RCC 7860 (cell line): ENCODE measurements around the gene FGF12.

ENCODE experiments used
- DNase-seq: peaks from one replicate; pipeline ENCODE4 v3.0.0-alpha.2; 2015; ENCODE audit warnings: low spot score
- FAIRE-seq: peaks from 2 replicates; lab custom pipeline; 2012; peaks lifted over from hg19 to GRCh38; lab: Jason Lieb, UNC

The FGF12 gene

DNA sequence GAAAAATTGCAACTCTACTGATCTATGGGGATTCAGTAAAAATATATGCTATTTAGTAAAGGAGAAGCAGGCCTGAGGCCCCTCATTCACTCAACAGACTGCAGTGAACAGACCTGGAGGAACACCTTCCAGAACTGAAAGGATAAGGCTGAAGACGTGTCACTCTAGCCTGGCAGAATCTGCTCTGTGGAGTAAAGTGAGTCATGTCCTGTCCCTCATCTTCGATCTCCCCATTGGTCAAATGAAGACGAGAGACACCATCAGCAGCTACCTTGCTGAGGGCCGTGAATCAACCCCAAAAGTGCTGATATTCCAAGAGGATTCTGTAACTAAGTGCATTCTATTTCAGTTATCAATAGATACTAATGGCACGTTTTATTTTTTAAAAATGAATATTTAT lies 359.7 kb downstream of the FGF12 start:
- DNase-seq (no peak), FAIRE-seq (no peak)

DNA sequence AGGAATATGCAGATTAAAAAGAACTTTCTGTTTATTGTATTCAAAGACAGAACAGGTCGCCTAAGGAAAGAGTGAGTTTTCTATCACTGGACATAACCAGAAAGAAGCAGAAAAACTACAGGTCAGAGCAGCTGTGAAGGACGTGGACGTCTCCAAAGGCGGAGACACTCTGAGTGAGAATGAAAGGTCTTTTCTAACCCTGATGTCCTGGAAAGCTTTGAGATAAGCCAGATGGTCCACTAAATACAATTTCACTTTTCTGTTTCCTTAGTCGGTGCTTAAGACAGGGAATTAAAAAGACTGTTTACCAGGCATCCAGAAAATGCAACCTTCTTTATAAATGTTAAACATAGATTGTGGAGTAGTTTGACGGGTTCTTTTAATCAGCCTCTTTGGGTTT lies 360.4 kb downstream of the FGF12 start:
- DNase-seq (no peak), FAIRE-seq (no peak)

DNA sequence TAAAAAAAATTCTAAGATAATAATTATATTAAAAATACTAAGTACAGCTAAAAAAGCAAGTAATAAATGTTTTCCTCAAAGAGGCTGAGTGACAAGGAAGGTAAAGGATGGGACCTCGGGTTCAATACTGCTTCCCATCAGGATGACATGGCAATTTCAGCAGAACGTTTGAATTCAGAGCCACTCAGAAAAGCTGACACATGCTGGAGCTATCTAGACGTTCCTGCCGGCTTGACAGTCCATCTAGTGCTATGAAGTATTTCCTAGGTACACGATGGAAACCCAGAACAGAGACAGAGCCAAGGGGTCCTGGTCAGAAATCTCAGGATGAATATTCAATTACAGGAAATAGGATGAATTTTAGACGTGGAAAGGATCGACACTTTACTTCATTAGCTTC lies 361.8 kb downstream of the FGF12 start:
- FAIRE-seq: no peak
- no peak for DNase-seq

DNA sequence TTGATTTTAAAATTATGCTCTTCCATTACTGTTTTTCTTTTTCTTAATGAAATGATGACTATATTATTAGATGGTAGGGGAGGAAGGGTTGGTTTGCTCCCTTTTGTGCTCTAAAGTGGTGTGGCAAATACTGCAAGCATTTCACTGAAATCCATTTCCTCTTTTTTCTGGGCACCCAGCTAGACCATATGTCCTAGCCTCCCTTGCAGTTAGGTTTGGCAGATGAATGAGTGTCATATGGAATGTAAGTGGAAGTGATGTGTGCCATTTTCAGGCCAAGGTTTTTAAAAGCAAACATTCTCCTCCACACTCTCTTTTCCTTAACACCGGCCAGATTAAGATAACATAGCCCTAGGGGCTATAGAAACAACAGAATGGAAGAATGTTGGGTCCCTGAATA lies 363.0 kb downstream of the FGF12 start:
- DNase-seq (no peak), FAIRE-seq (no peak)

DNA sequence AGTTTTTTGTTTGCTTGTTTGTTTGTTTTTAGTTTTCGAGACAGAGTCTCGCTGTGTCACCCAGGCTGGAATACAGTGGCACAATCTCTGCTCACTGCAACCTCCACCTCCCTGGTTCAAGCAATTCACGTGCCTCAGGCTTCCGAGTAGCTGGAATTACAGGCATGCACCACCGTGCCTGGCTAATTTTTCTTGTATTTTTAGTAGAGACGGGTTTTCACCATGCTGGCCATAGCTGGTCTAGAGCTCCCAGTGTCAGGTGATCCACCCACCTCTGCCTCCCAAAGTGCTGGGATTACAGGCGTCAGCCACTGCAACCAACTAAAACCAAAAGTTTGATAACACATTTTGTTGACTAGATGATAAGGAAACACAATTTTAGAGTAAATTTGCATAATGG lies 372.7 kb downstream of the FGF12 start:
- DNase-seq: no peak
- no peak for FAIRE-seq

DNA sequence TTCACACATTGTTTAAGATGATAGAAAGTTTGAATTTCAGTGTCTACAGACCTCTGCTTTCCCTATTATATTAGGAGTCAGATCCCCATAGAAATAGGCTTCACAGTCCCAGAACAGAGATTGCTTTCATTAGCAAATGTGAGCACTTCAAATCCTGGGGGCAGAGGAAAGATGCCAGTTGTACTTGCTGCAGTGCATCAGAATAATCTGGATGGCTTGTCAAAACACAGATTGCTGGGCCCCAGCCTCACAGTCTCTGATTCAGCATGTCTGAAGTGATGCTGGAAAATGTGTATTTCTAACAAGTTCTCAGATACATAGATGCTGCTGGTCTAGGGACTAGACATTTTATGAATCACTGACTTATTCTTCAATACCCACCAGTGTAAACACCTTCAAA lies 375.2 kb downstream of the FGF12 start:
- FAIRE-seq (no peak), DNase-seq (no peak)

DNA sequence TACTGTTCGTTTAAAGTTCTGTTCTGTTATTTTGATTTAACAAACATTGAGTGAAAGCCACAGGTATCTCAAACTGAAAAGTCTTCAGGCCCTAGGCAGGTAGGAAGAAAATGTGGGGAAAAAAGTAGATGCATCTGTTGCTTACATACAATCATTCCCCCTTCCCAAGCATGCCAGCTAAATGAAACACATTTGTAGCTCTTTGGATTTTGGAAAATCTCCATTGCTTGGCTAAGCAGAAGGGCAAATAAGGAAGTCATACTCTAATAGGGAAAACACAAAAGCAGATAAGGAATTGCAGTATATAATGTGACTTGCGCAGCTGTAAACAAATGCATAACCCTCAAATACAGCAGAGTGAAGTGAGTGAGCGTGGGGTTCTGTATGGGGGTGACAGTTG lies 375.9 kb downstream of the FGF12 start:
- FAIRE-seq: no peak

DNA sequence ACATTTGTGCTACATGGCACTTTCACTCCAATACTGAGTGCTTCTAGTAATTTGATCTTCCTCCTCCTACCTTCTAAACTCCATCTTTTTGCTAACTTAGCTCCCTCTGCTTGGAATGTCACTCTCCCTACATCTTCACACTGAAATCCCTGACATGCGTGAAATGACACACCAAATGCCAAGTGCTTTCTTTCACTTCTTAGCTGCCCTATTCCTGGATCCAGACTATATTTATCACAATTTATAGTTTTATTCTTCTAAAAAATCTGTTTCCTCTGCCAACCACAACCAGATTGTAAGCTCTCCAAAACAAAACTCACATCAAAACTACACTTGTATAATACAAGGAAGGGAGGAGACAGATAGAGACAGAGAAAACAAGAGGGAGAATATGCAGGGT lies 387.3 kb downstream of the FGF12 start:
- DNase-seq (no peak), FAIRE-seq (no peak)

More for the DNA sequence above, 375.9 kb downstream of the FGF12 start:
- DNase-seq: no peak

DNA sequence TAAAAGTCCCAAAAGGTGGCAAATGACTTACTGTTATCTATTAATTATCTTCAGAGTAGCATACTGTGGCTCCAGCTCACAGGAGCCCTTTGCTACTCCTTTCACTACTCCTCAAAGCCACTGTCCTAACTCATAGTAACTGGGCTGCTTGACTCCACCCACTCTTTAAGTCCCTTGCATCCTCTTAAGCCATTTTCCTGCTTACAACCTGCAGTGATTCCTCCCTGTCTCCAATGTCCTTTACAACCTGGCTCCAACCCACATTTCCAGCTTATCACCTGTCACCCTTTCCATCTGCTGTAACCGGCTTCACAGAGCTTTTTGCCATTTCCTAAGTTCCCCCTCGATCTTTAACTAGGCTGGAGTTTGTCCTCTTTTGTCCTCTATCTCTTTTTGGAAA lies 388.1 kb downstream of the FGF12 start:
- no peak for FAIRE-seq
- DNase-seq: no peak

DNA sequence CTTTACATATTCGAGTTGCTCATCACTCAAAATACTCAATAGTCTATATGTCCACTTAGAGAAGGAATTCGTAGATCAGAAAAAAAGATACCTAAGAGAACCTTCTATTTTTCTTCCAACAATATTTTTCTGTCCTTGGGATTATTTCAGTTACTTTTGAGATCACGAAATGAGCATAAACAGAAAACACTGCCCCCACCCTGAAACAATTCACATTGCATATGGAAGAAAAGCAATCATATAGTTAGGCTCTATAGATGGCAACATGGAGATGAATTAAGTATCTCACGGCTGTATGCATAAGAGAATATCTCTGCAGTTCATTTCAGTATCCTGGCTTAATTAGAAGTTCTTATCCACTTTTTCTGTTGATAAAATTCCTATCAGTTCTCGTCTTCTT lies 391.1 kb downstream of the FGF12 start:
- FAIRE-seq: no peak
- DNase-seq: no peak

DNA sequence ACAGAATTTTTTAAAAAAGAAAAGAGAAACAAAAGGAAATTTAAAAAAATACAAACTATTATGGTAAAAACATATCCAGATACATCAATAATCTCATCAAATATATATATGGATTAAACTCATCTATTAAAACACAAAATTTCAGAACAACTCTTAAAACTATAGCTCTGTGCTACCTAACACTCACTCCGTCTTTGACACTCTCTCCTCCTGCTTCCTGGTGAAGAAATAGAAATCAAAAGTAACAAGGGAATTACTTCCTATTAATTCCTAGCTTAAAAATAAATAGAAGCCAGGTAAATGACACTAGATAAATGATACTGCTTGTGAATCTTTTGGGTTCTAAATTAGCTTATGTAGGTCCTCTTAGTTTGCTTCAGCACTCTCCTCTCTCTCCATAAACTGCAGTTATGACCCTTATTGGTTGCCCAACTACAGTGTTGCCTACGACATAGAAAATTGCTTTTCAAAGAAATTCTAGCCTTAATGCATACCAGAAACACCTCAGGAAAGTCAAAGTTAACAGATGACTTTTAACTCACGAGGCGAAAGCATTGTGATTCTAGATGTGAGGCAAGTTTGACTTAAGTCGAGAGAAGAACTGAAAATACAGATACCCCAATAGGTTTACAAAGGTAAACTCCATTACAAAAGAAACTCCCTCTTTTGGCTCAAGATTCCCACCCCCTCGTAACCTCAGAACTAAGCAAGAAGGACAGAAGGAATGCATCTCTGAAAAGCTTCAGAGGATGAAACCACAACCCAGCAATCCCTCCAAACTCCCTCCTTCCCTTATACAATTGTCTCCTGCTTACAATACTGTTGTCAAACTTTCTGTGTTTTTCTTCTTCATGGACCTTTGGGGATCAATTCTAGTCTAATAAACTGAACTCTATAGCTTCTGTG lies 394.7 kb downstream of the FGF12 start:
- FAIRE-seq (no peak), DNase-seq (no peak)

DNA sequence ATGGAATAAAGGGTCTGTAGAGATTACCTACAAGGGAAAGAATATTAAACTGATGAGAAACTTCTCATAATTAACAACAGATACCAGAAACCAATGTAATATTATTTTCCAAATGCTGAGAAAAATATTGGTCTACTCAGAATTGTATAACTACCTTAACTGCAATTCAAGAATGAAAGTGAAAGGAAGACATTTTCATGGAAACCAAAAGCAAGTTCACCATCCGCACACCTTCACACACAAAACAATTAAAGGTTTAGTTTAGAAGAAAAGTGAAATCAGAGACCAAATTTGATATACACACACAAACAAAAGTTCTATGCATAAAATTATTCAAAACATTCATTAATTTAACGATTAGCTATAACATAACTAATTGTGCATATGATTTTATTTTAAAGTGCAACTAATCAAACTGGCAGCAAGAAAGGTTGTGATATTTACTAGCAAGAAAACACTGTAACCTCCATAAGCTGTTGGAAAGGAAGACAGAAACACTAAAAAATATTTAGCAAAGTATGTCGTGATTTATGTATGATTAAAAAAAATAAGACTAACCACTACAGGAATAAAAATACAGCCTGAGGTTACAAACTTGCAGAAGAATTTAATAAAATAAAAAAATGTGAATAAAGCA lies 395.5 kb downstream of the FGF12 start:
- DNase-seq (no peak), FAIRE-seq (no peak)

DNA sequence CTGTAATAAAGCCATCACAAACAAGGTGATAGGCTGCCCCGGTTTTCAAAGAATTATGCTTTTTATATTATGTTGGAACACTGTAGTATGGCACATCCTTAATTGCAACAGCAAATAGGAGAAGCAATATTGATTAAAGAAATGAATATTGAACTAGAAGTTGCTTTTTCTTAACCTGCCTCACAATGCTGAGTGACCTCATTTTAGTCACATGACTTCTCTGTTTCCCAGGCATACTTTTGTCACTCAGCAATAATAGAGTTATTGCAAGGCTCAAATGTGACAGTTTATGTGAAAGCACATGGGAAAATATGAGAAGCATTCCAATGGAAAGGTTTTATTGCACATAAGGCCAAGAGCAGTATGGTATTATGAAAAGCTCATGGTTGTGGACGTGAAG lies 400.7 kb downstream of the FGF12 start:
- FAIRE-seq (no peak), DNase-seq (no peak)

DNA sequence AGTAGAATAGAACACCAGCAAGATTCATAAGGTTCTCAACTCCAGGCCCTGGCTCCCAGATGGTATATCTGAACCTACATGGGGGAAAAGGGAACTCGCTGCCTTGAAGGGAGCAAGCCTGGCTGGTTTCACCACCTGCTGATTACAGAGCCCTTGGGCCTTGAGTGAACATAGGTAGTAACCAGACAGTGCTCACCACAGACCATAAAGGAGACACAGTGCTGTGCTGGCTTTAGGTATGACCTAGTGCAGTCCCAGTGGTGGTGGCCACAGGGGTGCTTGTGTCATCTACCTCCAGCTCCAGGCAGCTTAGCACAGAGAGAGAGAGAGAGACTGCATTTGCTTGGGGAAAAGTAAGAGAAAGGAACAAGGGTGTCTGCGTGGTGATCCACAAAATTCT lies 409.8 kb downstream of the FGF12 start:
- FAIRE-seq (no peak), DNase-seq (no peak)

DNA sequence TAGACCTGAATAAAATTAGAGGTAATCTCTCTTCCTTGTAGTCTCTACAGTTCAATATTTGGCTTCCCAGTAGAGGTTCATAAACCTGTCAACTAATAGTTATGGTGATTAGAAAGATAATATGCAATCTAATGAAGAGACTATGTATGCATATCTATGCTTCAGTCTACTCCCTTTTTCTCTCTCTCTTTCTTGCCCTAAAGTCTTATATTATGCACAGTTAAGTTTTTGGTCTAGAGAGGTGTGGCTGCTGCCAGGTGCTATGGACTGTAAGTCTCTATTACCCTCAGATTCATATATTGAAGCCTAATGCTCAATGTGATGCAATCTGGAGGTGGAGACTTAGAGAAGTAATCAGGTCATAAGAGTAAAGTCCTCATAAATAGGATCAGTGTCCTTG lies 413.7 kb downstream of the FGF12 start:
- FAIRE-seq (no peak), DNase-seq (no peak)

DNA sequence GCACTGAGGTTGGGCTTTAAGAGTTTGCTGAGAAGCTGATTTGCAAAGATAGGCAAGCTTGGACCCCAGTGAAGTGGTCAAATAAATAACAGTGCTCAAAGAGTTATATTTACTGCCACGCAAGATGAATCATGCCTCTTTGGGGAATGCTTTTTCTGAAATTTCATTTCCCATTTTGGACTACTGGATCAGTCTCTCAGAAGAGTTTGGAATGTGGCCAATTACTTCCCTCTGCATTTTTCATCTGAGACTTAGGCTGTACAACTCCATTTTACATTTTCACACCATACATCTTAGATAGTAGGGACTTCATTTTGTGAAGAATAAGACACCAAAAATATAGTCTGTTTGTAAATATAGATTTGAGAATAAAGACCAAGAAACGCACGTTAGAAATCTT lies 419.7 kb downstream of the FGF12 start:
- FAIRE-seq: no peak
- DNase-seq: no peak

DNA sequence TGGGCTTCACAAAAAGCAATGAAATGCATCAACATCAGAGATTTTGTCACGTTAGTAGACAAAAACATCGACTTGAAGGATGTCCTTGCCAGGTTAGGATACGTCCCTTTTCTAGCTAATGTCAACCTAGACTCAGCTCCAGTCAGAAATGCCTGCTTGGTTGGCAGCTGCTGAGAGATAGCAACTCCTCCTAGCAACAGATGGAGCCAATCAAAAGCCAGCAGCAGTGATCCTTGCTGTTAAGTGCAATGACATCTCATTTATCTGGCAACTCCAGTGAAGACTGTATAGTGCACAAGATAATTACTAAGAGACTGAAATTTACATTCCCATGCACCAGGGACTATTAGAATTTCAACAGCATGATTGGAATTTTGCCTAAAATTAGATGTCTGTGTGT lies 424.1 kb downstream of the FGF12 start:
- no peak for FAIRE-seq
- DNase-seq: no peak

DNA sequence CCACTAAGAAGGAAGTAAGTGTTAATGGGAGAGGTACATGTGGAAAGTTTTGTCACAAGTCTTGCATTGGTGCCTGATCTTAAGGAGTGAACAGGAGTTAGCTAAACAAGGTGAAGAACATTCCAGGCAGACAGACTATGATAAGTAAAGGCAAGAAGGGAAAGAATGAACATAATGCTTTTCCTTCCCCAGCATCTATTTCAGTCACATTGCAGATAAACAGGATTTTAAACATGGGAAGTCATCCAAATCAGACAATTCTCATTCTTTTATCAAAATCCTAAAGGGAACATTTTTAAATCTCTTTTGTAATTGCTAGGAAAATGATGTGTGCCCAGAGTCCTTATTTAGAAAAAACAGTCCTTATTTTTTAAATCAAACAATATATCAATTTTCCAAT lies 424.6 kb downstream of the FGF12 start:
- DNase-seq (no peak), FAIRE-seq (no peak)

DNA sequence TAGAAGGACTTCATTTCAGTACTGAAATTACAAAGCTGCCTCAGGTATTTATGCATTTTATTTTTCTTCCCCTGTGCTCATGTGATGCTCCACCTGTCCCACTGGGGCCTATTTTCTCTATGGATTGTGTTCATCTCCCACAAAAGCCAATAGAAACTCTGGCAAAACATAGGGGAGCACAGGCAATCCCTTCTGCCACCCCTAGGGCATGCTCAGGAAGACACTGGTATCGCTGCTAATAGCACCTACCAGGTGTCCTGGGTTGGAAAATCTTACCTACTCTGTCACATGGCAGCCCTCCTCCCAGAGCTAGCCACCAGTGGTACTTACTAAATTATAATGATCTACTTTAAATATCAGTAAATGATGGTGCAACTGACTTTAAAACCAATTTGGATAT lies 427.4 kb downstream of the FGF12 start:
- no peak for DNase-seq
- no peak for FAIRE-seq

DNA sequence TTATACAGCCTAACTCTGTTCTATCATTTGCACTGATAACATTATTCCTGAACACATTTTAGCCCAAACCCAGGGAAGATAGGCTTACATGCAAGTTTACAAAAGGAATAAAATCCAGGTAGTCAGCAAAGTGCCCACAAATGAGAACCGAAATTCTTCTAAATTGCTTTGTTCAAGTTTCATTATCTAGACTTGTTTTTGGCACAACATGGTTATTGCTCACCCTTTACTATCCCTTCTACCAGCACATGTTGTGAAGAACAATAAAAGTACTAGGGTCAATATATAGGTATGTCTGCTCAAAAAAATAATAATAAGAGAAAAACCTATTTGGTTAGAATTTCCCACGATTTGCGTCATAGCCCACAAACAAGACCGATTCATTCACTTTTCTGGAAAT lies 430.5 kb downstream of the FGF12 start:
- FAIRE-seq: no peak
- DNase-seq: no peak

DNA sequence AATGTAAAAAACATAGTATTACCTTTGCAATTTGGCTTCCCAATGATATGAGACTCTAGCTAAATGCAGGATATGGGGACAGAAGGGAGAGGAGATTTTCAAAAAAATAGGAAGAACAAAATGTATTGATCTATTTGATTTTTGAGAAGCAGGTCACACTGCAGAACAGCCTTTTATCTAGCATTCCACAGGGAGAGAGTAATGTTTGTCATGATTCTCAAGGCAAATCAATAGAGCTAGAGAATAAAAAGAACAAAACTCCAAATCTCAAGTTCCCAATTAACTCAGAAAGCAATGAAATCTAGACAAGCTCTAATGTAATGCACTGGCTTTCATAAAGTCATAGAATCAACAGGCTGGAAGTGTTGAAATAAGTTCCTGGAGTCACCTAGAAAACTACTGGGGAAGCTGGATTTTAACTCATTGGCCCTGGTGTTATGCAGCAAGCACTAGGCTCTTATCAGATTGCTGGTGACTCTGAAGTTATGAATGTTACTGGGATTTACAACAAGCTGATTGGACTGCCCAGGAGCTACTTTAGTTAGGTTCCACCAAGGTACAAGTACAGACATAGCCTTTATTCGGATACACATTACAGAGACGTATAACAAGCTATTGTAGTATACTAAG lies 442.8 kb downstream of the FGF12 start:
- FAIRE-seq: no peak

DNA sequence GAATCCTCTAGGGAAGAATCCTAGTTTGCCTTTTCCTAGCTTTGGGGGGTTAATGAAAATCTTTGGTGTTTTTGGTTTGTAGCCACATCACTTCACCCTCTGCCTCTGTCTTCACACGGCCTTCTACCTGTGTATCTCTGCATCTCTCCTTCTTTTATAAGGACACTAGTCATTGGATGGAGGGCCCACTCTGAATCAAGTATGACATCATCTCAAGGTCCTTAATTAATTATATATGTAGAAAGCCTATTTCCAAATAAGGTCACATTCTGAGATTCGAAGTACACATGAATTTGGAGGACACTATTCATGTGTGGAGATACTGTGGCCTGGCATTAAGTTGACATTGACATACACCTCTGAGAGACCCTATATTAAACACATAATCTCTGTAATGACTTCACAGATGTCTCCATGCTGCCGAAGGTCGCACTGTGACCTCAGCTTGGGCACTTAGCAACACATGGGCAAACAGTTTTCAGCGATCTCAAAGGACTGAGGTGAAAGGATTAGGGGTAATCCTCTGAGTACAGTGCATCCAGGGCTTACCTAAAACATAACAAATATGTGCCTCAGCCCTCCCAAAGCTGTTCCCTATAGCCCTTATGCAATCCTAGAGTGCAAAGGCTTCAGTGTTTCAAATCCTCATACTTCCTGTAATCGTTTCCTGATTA lies 446.0 kb downstream of the FGF12 start:
- DNase-seq: no peak
- FAIRE-seq: no peak

More for the DNA sequence above, 442.8 kb downstream of the FGF12 start:
- DNase-seq: no peak
